Keratinocyte (primary cell): Measurements from ENCODE around the gene SRSF8. TPM values are rescaled to one million over a fixed set of nuclear protein-coding genes. Genes with fewer than 3 reads are reported as not detected.

Experiments
- DNase-seq: peaks from one replicate; pipeline ENCODE4 v3.0.0-alpha.2; 2011; ENCODE audit warnings: low read depth, missing footprints, low spot score
- FAIRE-seq: peaks from 2 replicates; lab custom pipeline; 2011; peaks lifted over from hg19 to GRCh38; lab: Jason Lieb, UNC
- H2AFZ ChIP-seq: 2 replicates; pipeline ENCODE4 v1.6.0; 2012; ENCODE audit warnings: low read length, control low read depth, inconsistent platforms; ENCODE audit not compliant: control insufficient read depth
- H3K27ac ChIP-seq: 2 replicates; pipeline ENCODE4 v1.5.1; 2011; ENCODE audit warnings: low read length; ENCODE audit not compliant: control insufficient read depth, insufficient read depth
- H3K27me3 ChIP-seq: 3 replicates; pipeline ENCODE4 v1.6.0; 2011; ENCODE audit warnings: low read length; ENCODE audit not compliant: control insufficient read depth, insufficient read depth; ENCODE audit errors: extremely low read depth
- H3K36me3 ChIP-seq, 2 experiments: 2 replicates in 1 of 2; 3 replicates in 1 of 2; pipeline ENCODE4 v1.5.1; 2011; ENCODE audit warnings: low read length in 2 of 2, mild to moderate bottlenecking in 1 of 2; ENCODE audit not compliant: control insufficient read depth in 2 of 2, insufficient read depth in 2 of 2; ENCODE audit errors: extremely low read depth in 1 of 2
- H3K4me1 ChIP-seq: 3 replicates; pipeline ENCODE4 v1.5.1; 2011; ENCODE audit warnings: low read length; ENCODE audit not compliant: control insufficient read depth, insufficient read depth; ENCODE audit errors: extremely low read depth
- H3K4me2 ChIP-seq: 3 replicates; pipeline ENCODE4 v1.6.0; 2011; ENCODE audit warnings: low read depth, low read length; ENCODE audit not compliant: control insufficient read depth, insufficient read depth; ENCODE audit errors: extremely low read depth
- H3K4me3 ChIP-seq, 3 experiments: fragments of 200-600 bp in 1 of 3; sonication (generic) in 1 of 3; 2 replicates in 2 of 3; 3 replicates in 1 of 3; pipeline ENCODE4 v1.5.1; 2011 to 2016; ENCODE audit warnings: low read length in 3 of 3, mild to moderate bottlenecking in 3 of 3, control low read depth in 2 of 3, inconsistent platforms in 1 of 3, low read depth in 1 of 3, mixed read lengths in 1 of 3, mixed run types in 1 of 3, moderate library complexity in 1 of 3; ENCODE audit not compliant: control insufficient read depth in 2 of 3, insufficient read depth in 2 of 3; ENCODE audit errors: extremely low read depth in 1 of 3
- H3K79me2 ChIP-seq: 2 replicates; pipeline ENCODE4 v1.6.0; 2012; ENCODE audit warnings: low read length; ENCODE audit not compliant: control insufficient read depth, insufficient read depth
- H3K9ac ChIP-seq: 3 replicates; pipeline ENCODE4 v1.6.0; 2011; ENCODE audit warnings: low read length; ENCODE audit not compliant: control insufficient read depth, insufficient read depth; ENCODE audit errors: extremely low read depth
- H3K9me1 ChIP-seq: 3 replicates; pipeline ENCODE4 v1.6.0; 2011; ENCODE audit warnings: low read length; ENCODE audit not compliant: control insufficient read depth, insufficient read depth; ENCODE audit errors: extremely low read depth
- H3K9me3 ChIP-seq: 2 replicates; pipeline ENCODE4 v1.5.1; 2012; ENCODE audit warnings: low read depth, low read length; ENCODE audit not compliant: control insufficient read depth
- H4K20me1 ChIP-seq: 3 replicates; pipeline ENCODE4 v1.6.0; 2011; ENCODE audit warnings: low read length; ENCODE audit not compliant: control insufficient read depth, insufficient read depth; ENCODE audit errors: extremely low read depth
- CTCF ChIP-seq, 3 experiments: IDR thresholded peaks in 1 of 3; conservative IDR thresholded peaks in 1 of 3; optimal IDR thresholded peaks in 1 of 3; 2 replicates in 2 of 3; 3 replicates in 1 of 3; pipeline versions ENCODE3 to v1.5.1; 2011; ENCODE audit warnings: low read length in 3 of 3, mild to moderate bottlenecking in 3 of 3, moderate library complexity in 2 of 3, control low read depth in 1 of 3, inconsistent platforms in 1 of 3; ENCODE audit not compliant: insufficient read depth in 2 of 3; ENCODE audit errors: extremely low read depth in 1 of 3
- EZH2 ChIP-seq: IDR thresholded peaks from one replicate; pipeline ENCODE4 v1.6.1; 2012; ENCODE audit warnings: inconsistent platforms, mild to moderate bottlenecking, low read length, moderate library complexity
- dilution Hi-C: fragments of 300-500 bp; cut with MboI; formaldehyde crosslinking; loops from one replicate; pipeline ENCODE4 v1.7.0; 2020; ENCODE audit warnings: low sequenced_read_pairs; ENCODE audit not compliant: extremely low pct_ligation_motif_present
- polyA plus RNA-seq, 5 experiments: library from polyadenylated mRNA; depleted of rRNA in 3 of 5; stranded (reverse) in 3 of 5; stranded (forward) in 1 of 5; unstranded in 1 of 5; fragments of >200 nt; gene quantifications; 1 replicate in 1 of 5; 2 replicates in 3 of 5; 3 replicates in 1 of 5; pipeline versions ENCODE4 v1.2.1 to v1.2.3, GENCODE V29; 2011 to 2012; ENCODE audit warnings: missing spikeins in 2 of 5, low read depth in 1 of 5, low replicate concordance in 1 of 5

Gene SRSF8
- polyA plus RNA-seq, 1 donor (not counting 4 experiments of a cell fraction or from before 2014, with no cell fraction given): 47.7 TPM

DNA sequence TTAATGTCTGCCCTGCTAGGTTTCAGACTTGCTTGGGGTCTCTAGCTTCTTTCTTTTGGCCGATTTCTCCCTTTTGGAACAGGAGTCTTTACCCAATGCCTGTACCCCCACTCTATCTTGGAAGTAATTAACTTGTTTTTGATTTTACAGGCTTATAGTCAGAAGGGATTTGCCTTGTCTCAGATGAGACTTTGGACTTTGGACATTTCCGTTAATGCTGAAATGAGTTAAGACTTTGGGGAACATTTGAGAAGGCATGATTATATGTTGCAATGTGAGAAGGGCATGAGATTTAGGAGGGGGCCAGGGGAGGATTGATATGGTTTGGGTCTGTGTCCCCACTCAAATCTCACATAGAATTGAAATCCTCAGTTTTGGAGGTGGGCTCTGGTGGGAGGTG is 12.4 kb upstream of the SRSF8 start:
- TF ChIP-seq EZH2 (no peak), CTCF (optimal IDR thresholded peaks at IDR 0.05 in 1 of 3, IDR thresholded peaks at IDR 0.05 in 1 of 3, conservative IDR thresholded peaks at IDR 0.05 in 1 of 3; ENCODE audit: extremely low read depth in 1 of 3, insufficient read depth in 2 of 3, low read length in 3 of 3) (no peak)
- Histone ChIP-seq H3K4me2 (no peak overlapping the region), H3K9me1 (no peaks in the 10 kb centered on the region), H3K36me3 (no peaks in the 10 kb centered on the region), H3K27ac (no peak overlapping the region), H2AFZ (no peak overlapping the region), H3K4me1 (no peaks in the 10 kb centered on the region), H3K9ac (no peak overlapping the region), H3K4me3 (no peak overlapping the region), H3K79me2 (no peaks in the 10 kb centered on the region), H4K20me1 (no peaks in the 10 kb centered on the region), H3K9me3 (no peaks in the 10 kb centered on the region), H3K27me3 (peaks cover 7% of the 10 kb centered on the region)
- FAIRE-seq (no peak), DNase-seq (no peak)
- dilution Hi-C loops: no loop called here

- Histone ChIP-seq H3K79me2 (no peaks in the 10 kb centered on the region), H2AFZ (no peak overlapping the region), H3K36me3 (no peaks in the 10 kb centered on the region), H3K9ac (no peak overlapping the region), H3K27ac (no peak overlapping the region), H3K9me3 (no peaks in the 10 kb centered on the region), H4K20me1 (no peaks in the 10 kb centered on the region), H3K9me1 (no peaks in the 10 kb centered on the region), H3K27me3 (peaks cover 7% of the 10 kb centered on the region), H3K4me1 (no peaks in the 10 kb centered on the region), H3K4me3 (no peak overlapping the region), H3K4me2 (no peak overlapping the region)
- dilution Hi-C loops: no loop called here
- DNase-seq (no peak), FAIRE-seq (no peak)
- TF ChIP-seq EZH2 (no peak), CTCF (optimal IDR thresholded peaks at IDR 0.05 in 1 of 3, IDR thresholded peaks at IDR 0.05 in 1 of 3, conservative IDR thresholded peaks at IDR 0.05 in 1 of 3; ENCODE audit: extremely low read depth in 1 of 3, insufficient read depth in 2 of 3, low read length in 3 of 3) (no peak)
These were observed 11.3 kb upstream of the SRSF8 start for GRCh38 chr11:95055283-95055897.
